SK-N-SH (cell line): ENCODE results near the gene SULF2. TPM values are rescaled to one million over a fixed set of nuclear protein-coding genes. Genes with fewer than 3 reads are reported as not detected.

Source experiments
- CTCF ChIA-PET: fragments of 300-600, 350-600 bp; formaldehyde crosslinking; extraction: SDS; loops from one replicate; lab custom pipeline; 2021; lab: Yijun Ruan, JAX
- POLR2A ChIA-PET: fragments of 350-600 bp; sonication (Branson Sonifier 250); formaldehyde crosslinking; extraction: SDS; loops from one replicate; lab custom pipeline; 2020; ENCODE audit warnings: antibody characterized with exemption, inconsistent platforms; lab: Yijun Ruan, JAX
- DNase-seq: peaks from one replicate; pipeline ENCODE4 v3.0.0; 2012
- H2AFZ ChIP-seq: fragments of 200-600 bp; sonication (generic); 2 replicates; pipeline ENCODE4 v1.8.1; 2016; ENCODE audit warnings: antibody characterized with exemption, mild to moderate bottlenecking, low read depth
- H3F3A ChIP-seq: fragments of 200-600 bp; sonication (generic); replicated peaks from 2 replicates; pipeline ENCODE3; 2016; ENCODE audit warnings: antibody characterized with exemption, mild to moderate bottlenecking; ENCODE audit not compliant: insufficient read depth
- H3K27ac ChIP-seq, 2 experiments: fragments of 200-500 bp in 1 of 2; fragments of 200-600 bp in 1 of 2; sonication (Bioruptor generic) in 1 of 2; sonication (generic), shearing (Covaris generic) in 1 of 2; 2 replicates each; pipeline versions ENCODE4 v1.5.1 to v1.6.1; 2014 to 2016; ENCODE audit warnings: low read depth in 2 of 2, inconsistent platforms in 1 of 2, low read length in 1 of 2, mild to moderate bottlenecking in 1 of 2, mixed read lengths in 1 of 2
- H3K27me3 ChIP-seq: fragments of 200-600 bp; sonication (generic), shearing (Covaris generic); 2 replicates; pipeline ENCODE4 v1.6.1; 2016; ENCODE audit warnings: mixed run types; ENCODE audit not compliant: insufficient read depth
- H3K36me3 ChIP-seq, 2 experiments: fragments of 200-500 bp in 1 of 2; fragments of 200-600 bp in 1 of 2; sonication (Bioruptor generic) in 1 of 2; sonication (generic) in 1 of 2; replicated peaks in 1 of 2; 2 replicates each; pipeline versions ENCODE3 to v1.5.1; 2014 to 2016; ENCODE audit warnings: low read length in 1 of 2, mild to moderate bottlenecking in 1 of 2; ENCODE audit not compliant: insufficient read depth in 2 of 2, control insufficient read depth in 1 of 2
- H3K4me1 ChIP-seq, 2 experiments: fragments of 200-500 bp in 1 of 2; fragments of 200-600 bp in 1 of 2; sonication (Bioruptor generic) in 1 of 2; sonication (generic), shearing (Covaris generic) in 1 of 2; 2 replicates each; pipeline versions ENCODE4 v1.5.1 to v1.6.1; 2014 to 2016; ENCODE audit warnings: low read depth in 1 of 2, low read length in 1 of 2, mixed run types in 1 of 2; ENCODE audit not compliant: insufficient read depth in 2 of 2, control insufficient read depth in 1 of 2
- H3K4me2 ChIP-seq: fragments of 200-600 bp; sonication (generic), shearing (Covaris generic); 2 replicates; pipeline ENCODE4 v1.6.1; 2017; ENCODE audit warnings: mixed run types
- H3K4me3 ChIP-seq, 2 experiments: fragments of 200-500 bp in 1 of 2; fragments of 200-600 bp in 1 of 2; sonication (Bioruptor generic) in 1 of 2; sonication (generic), shearing (Covaris generic) in 1 of 2; 2 replicates each; pipeline versions ENCODE4 v1.5.1 to v1.8.1; 2014 to 2016; ENCODE audit warnings: low read depth in 2 of 2, inconsistent platforms in 1 of 2, low read length in 1 of 2, mild to moderate bottlenecking in 1 of 2, mixed read lengths in 1 of 2, moderate library complexity in 1 of 2
- H3K79me2 ChIP-seq: fragments of 200-600 bp; sonication (generic); 2 replicates; pipeline ENCODE4 v1.8.1; 2017; ENCODE audit warnings: mild to moderate bottlenecking; ENCODE audit not compliant: insufficient read depth
- H3K9ac ChIP-seq: fragments of 200-600 bp; sonication (generic); 2 replicates; pipeline ENCODE4 v1.6.1; 2017; ENCODE audit warnings: mixed run types
- H3K9me2 ChIP-seq: fragments of 200-600 bp; sonication (generic); 2 replicates; pipeline ENCODE4 v1.6.1; 2017; ENCODE audit warnings: mixed run types
- H3K9me3 ChIP-seq: fragments of 200-600 bp; sonication (generic); 2 replicates; pipeline ENCODE4 v1.6.1; 2017; ENCODE audit warnings: mixed run types, mild to moderate bottlenecking, moderate library complexity
- H4K20me1 ChIP-seq: fragments of 200-600 bp; sonication (generic); 2 replicates; pipeline ENCODE4 v1.6.1; 2017; ENCODE audit warnings: mild to moderate bottlenecking, mixed run types; ENCODE audit not compliant: insufficient read depth
- CTCF ChIP-seq: fragments of 200-600 bp; sonication (generic); IDR thresholded peaks from 2 replicates; pipeline ENCODE4 v1.6.1; 2017; ENCODE audit warnings: antibody characterized with exemption, mild to moderate bottlenecking, moderate library complexity
- EP300 ChIP-seq, 2 experiments: IDR thresholded peaks; 2 replicates each; pipeline versions ENCODE4 v1.4.0 to v1.6.1; 2012; ENCODE audit warnings: borderline replicate concordance in 1 of 2, low read depth in 1 of 2, low read length in 1 of 2
- EZH2phosphoT487 ChIP-seq: fragments of 200-600 bp; sonication (generic); IDR thresholded peaks from 2 replicates; pipeline ENCODE4 v1.6.1; 2017; ENCODE audit warnings: low read depth, mixed run types, mild to moderate bottlenecking, antibody characterized with exemption, moderate library complexity, borderline replicate concordance
- FOXJ3 ChIP-seq: sonication (generic); formaldehyde crosslinking; IDR thresholded peaks from 2 replicates; pipeline ENCODE4 v1.5.1; 2020; ENCODE audit warnings: mild to moderate bottlenecking, missing genetic modification reagents
- FOXM1 ChIP-seq: IDR thresholded peaks from 2 replicates; pipeline ENCODE4 v1.4.0; 2012; ENCODE audit warnings: low read depth, mild to moderate bottlenecking
- JUND ChIP-seq: IDR thresholded peaks from 2 replicates; pipeline ENCODE4 v1.4.0; 2012
- MAX ChIP-seq: IDR thresholded peaks from 2 replicates; pipeline ENCODE4 v1.4.0; 2012; ENCODE audit warnings: low read depth
- MEF2A ChIP-seq: IDR thresholded peaks from 2 replicates; pipeline ENCODE4 v1.4.0; 2012; ENCODE audit warnings: low read depth, borderline replicate concordance
- MXI1 ChIP-seq: IDR thresholded peaks from 2 replicates; pipeline ENCODE4 v1.6.1; 2012; ENCODE audit warnings: mild to moderate bottlenecking, low read depth, low read length, improper control_type of control experiment
- NRF1 ChIP-seq: IDR thresholded peaks from 2 replicates; pipeline ENCODE4 v1.6.1; 2012; ENCODE audit warnings: low read depth, mild to moderate bottlenecking, low read length
- POLR2AphosphoS5 ChIP-seq: IDR thresholded peaks from 2 replicates; pipeline ENCODE4 v1.6.1; 2012; ENCODE audit warnings: low read depth, low read length
- RFX5 ChIP-seq: IDR thresholded peaks from 2 replicates; pipeline ENCODE4 v1.6.1; 2012; ENCODE audit warnings: mild to moderate bottlenecking, improper control_type of control experiment, low read length
- RXRA ChIP-seq: IDR thresholded peaks from 2 replicates; pipeline ENCODE4 v1.4.0; 2012; ENCODE audit warnings: low read depth, mild to moderate bottlenecking, borderline replicate concordance
- SIN3A ChIP-seq: IDR thresholded peaks from 2 replicates; pipeline ENCODE4 v1.6.1; 2012; ENCODE audit warnings: low read depth, mild to moderate bottlenecking, low read length, moderate library complexity, borderline replicate concordance
- TAF1 ChIP-seq: IDR thresholded peaks from 2 replicates; pipeline ENCODE4 v1.6.1; 2012; ENCODE audit warnings: low read depth, mild to moderate bottlenecking, low read length, moderate library complexity, borderline replicate concordance
- TCF12 ChIP-seq: IDR thresholded peaks from 2 replicates; pipeline ENCODE4 v1.4.0; 2012
- TEAD4 ChIP-seq: IDR thresholded peaks from 2 replicates; pipeline ENCODE4 v1.4.0; 2012; ENCODE audit warnings: mild to moderate bottlenecking, borderline replicate concordance; ENCODE audit not compliant: insufficient read depth
- USF2 ChIP-seq: fragments of 150-350 bp; IDR thresholded peaks from 2 replicates; pipeline ENCODE4 v1.6.1; 2017; ENCODE audit warnings: antibody characterized with exemption, low read length, low read depth, borderline replicate concordance
- YY1 ChIP-seq: IDR thresholded peaks from 2 replicates; pipeline ENCODE4 v1.4.0; 2012; ENCODE audit warnings: low read depth, mild to moderate bottlenecking
- WGBS: methylation state at CpG from one replicate; pipeline ENCODE4 v1.1.6; 2017; ENCODE audit warnings: low lambda C conversion rate; 5-methylcytosine and 5-hydroxymethylcytosine counted together
- polyA plus RNA-seq, 3 experiments: library from polyadenylated mRNA; depleted of rRNA; stranded (reverse); fragments of >200 nt; gene quantifications; 2 replicates each; pipeline ENCODE4 v1.2.3, GENCODE V29; 2012

SULF2 gene
- polyA plus RNA-seq, 1 of the 3 experiments (the other 2 are of a cell fraction), result 20.2 TPM

- 84% methylated on average over 5 of the region's 5 CpGs for whole genome bisulfite sequencing
- ChIA-PET CTCF (interaction anchor here (0.7 to 4.9 kb wide), 38 partner anchors 8 to 901 kb away, joined by 3 to 44 read pairs (median 4); partner anchors contain the start of gene SULF2), POLR2A (no interaction called here)
- H3F3A ChIP-seq, result no peaks in the 10 kb centered on the region
- H3K27me3 ChIP-seq, result no peaks in the 10 kb centered on the region
- H3K9ac ChIP-seq, result no peak overlapping the region
- H4K20me1 ChIP-seq, result no peaks in the 10 kb centered on the region
- H3K4me3 ChIP-seq, result no peak overlapping the region
- TF ChIP-seq FOXM1 (no peak), TEAD4 (no peak), RFX5 (no peak), NRF1 (no peak), USF2 (no peak), YY1 (no peak), MAX (no peak), TAF1 (no peak), SIN3A (no peak), POLR2AphosphoS5 (no peak), RXRA (no peak), JUND (no peak), EZH2phosphoT487 (no peak), FOXJ3 (CRISPR knock-in tag) (no peak), CTCF (no peak), MXI1 (no peak)
- DNase-seq, result no peak
- no peak overlapping the region for H3K27ac ChIP-seq
- no peaks in the 10 kb centered on the region for H3K36me3 ChIP-seq
- H3K4me2 ChIP-seq, result no peak overlapping the region
- H3K9me2 ChIP-seq, result no peaks in the 10 kb centered on the region
- peaks cover 0 to 7% of the 10 kb centered on the region in 2 experiments; a peak in 1 of 4 replicates for H3K4me1 ChIP-seq
- H3K79me2 ChIP-seq, result no peaks in the 10 kb centered on the region
- H2AFZ ChIP-seq, result no peak overlapping the region
- H3K9me3 ChIP-seq, result no peaks in the 10 kb centered on the region
These were observed 60.4 kb downstream of the SULF2 start for GRCh38 chr20:47724910-47725247.

- Histone ChIP-seq H2AFZ (no peak overlapping the region), H3K9ac (no peak overlapping the region), H3K79me2 (no peaks in the 10 kb centered on the region), H3K27ac (no peak overlapping the region), H3F3A (no peaks in the 10 kb centered on the region), H3K36me3 (no peaks in the 10 kb centered on the region), H4K20me1 (no peaks in the 10 kb centered on the region), H3K9me2 (no peaks in the 10 kb centered on the region), H3K4me3 (no peak overlapping the region), H3K4me2 (no peak overlapping the region), H3K27me3 (no peaks in the 10 kb centered on the region), H3K4me1 (peaks cover 0 to 7% of the 10 kb centered on the region in 2 experiments; a peak in 1 of 4 replicates), H3K9me3 (no peaks in the 10 kb centered on the region)
- 76% methylated on average over 5 of the region's 6 CpGs for WGBS
- ChIA-PET POLR2A (no interaction called here), CTCF (interaction anchor here (0.7 to 4.9 kb wide), 25 partner anchors 8 to 901 kb away, joined by 3 to 44 read pairs (median 5); partner anchors contain the start of gene SULF2)
- DNase-seq, result no peak
- TF ChIP-seq FOXM1, result no peak
- TF ChIP-seq EP300 (IDR thresholded peaks at IDR 0.05; ENCODE audit: borderline replicate concordance in 1 of 2, low read depth in 1 of 2, low read length in 1 of 2), result no peak
- TF ChIP-seq FOXJ3 (CRISPR knock-in tag), result no peak
- no peak for TF ChIP-seq TCF12
- no peak for TF ChIP-seq MEF2A
These were observed 60.9 kb downstream of the SULF2 start for GRCh38 chr20:47724396-47724795.
